Stomach (tissue), 9 donors: ENCODE results near the gene ATXN7L2. TPM values are rescaled to one million over a fixed set of nuclear protein-coding genes. Genes with fewer than 3 reads are reported as not detected.

Experiments
- DNase-seq, 2 donors: peaks; one replicate each; pipeline versions ENCODE4 v3.0.0 to v3.0.0-alpha.2; 2013 to 2019
- H3K27ac ChIP-seq, 5 donors: fragments of 200-600 bp in 4 of 5; sonication (generic) in 4 of 5; one replicate each; pipeline ENCODE4 v1.5.1; 2013 to 2019; ENCODE audit warnings: mild to moderate bottlenecking in 1 of 5, moderate library complexity in 1 of 5
- H3K27me3 ChIP-seq, 3 donors: fragments of 200-600 bp; sonication (generic); one replicate each; pipeline ENCODE4 v1.5.1; 2017 to 2019; ENCODE audit warnings: mixed run types in 1 of 3
- H3K36me3 ChIP-seq, 4 donors: fragments of 200-600 bp; sonication (generic); 1 replicate in 3 of 4; 2 replicates in 1 of 4; pipeline ENCODE4 v1.5.1; 2016 to 2019
- H3K4me1 ChIP-seq, 4 donors: fragments of 200-600 bp; sonication (generic); one replicate each; pipeline ENCODE4 v1.5.1; 2016 to 2019
- H3K4me3 ChIP-seq, 4 donors: fragments of 200-600 bp; sonication (generic) in 3 of 4; one replicate each; pipeline ENCODE4 v1.5.1; 2016 to 2019; ENCODE audit warnings: mild to moderate bottlenecking in 1 of 4
- H3K9me3 ChIP-seq, 4 donors: fragments of 200-600 bp; sonication (generic); one replicate each; pipeline ENCODE4 v1.5.1; 2016 to 2019
- EP300 ChIP-seq: sonication (generic); formaldehyde crosslinking; IDR thresholded peaks from one replicate; pipeline ENCODE4 v1.6.1; 2017; ENCODE audit warnings: antibody characterized with exemption
- POLR2A ChIP-seq, 4 donors: fragments of 450-650 bp; IDR thresholded peaks; one replicate each; pipeline ENCODE4 v1.6.1; 2016; ENCODE audit warnings: antibody characterized with exemption in 4 of 4, control low read depth in 2 of 4, mild to moderate bottlenecking in 1 of 4, moderate library complexity in 1 of 4
- POLR2AphosphoS5 ChIP-seq, 3 donors: sonication (generic); formaldehyde crosslinking; IDR thresholded peaks; one replicate each; pipeline ENCODE4 v1.6.1; 2016; ENCODE audit warnings: antibody characterized with exemption in 3 of 3
- WGBS, 5 donors: extraction: QIAGEN DNeasy Blood & Tissue Kit in 3 of 5; methylation state at CpG; one replicate each; pipeline versions ENCODE4 v1.1.5 to v1.1.7; 2013 to 2018; 5-methylcytosine and 5-hydroxymethylcytosine counted together
- intact Hi-C: fragments of 100-400 bp; cut with DNase I; formaldehyde crosslinking; loops from one replicate; pipeline ENCODE4 v1.15.1; 2023; ENCODE audit warnings: low total_unique reads
- polyA plus RNA-seq, 3 donors: library from polyadenylated mRNA; stranded (reverse); fragments of 200-250 nt; gene quantifications; one replicate each; pipeline ENCODE4 v1.2.3, GENCODE V29; 2013
- total RNA-seq, 5 donors: library from RNA; depleted of rRNA; stranded (reverse); fragments of >200 nt; gene quantifications; one replicate each; pipeline versions ENCODE4 v1.1.0 to v1.2.3, GENCODE V29; 2014 to 2016
- TF ChIP-seq, protein P1 (sequence below), 7 experiments: fragments of 450-650 bp in 4 of 7; fragments of 200-600 bp in 3 of 7; sonication (generic) in 3 of 7; IDR thresholded peaks; one replicate each; pipeline ENCODE4 v1.5.1; 2016 to 2019; ENCODE audit warnings: antibody characterized with exemption in 7 of 7, control low read depth in 2 of 7, mild to moderate bottlenecking in 1 of 7
- donor health status: healthy with polysubstance abuse.
- donor health status: Bipolar disorder and iron deficiency.
- donor health status: healthy.

ATXN7L2 gene
- total and polyA plus RNA-seq, 8 donors = 0.29 to 6.3 (median 4.0) TPM; not detected in 1

- WGBS, 5 donors = 54 to 71% (median 66%) methylated on average over 6 of the region's 6 CpGs
- no peak for DNase-seq
- H3K27ac ChIP-seq = no peak overlapping the region
- H3K36me3 ChIP-seq = peaks cover 0 to 42% (median 2%) of the 10 kb centered on the region in 4 donors
- no peak for TF ChIP-seq EP300
- TF ChIP-seq, protein P1, sequence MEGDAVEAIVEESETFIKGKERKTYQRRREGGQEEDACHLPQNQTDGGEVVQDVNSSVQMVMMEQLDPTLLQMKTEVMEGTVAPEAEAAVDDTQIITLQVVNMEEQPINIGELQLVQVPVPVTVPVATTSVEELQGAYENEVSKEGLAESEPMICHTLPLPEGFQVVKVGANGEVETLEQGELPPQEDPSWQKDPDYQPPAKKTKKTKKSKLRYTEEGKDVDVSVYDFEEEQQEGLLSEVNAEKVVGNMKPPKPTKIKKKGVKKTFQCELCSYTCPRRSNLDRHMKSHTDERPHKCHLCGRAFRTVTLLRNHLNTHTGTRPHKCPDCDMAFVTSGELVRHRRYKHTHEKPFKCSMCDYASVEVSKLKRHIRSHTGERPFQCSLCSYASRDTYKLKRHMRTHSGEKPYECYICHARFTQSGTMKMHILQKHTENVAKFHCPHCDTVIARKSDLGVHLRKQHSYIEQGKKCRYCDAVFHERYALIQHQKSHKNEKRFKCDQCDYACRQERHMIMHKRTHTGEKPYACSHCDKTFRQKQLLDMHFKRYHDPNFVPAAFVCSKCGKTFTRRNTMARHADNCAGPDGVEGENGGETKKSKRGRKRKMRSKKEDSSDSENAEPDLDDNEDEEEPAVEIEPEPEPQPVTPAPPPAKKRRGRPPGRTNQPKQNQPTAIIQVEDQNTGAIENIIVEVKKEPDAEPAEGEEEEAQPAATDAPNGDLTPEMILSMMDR (IDR thresholded peaks at IDR 0.05) = no peak
- TF ChIP-seq POLR2A (IDR thresholded peaks at IDR 0.05) = no peak
- no peak for TF ChIP-seq POLR2AphosphoS5 (IDR thresholded peaks at IDR 0.05)
- no peak overlapping the region for H3K4me3 ChIP-seq
- no peaks in the 10 kb centered on the region for H3K27me3 ChIP-seq
- intact Hi-C loops = no loop called here
- peaks cover 0 to 3% (median under 1%) of the 10 kb centered on the region in 4 donors for H3K4me1 ChIP-seq
- H3K9me3 ChIP-seq = no peaks in the 10 kb centered on the region
Measured at GRCh38 chr1:109477821-109478220, 5.9 kb upstream of the ATXN7L2 start.

DNA sequence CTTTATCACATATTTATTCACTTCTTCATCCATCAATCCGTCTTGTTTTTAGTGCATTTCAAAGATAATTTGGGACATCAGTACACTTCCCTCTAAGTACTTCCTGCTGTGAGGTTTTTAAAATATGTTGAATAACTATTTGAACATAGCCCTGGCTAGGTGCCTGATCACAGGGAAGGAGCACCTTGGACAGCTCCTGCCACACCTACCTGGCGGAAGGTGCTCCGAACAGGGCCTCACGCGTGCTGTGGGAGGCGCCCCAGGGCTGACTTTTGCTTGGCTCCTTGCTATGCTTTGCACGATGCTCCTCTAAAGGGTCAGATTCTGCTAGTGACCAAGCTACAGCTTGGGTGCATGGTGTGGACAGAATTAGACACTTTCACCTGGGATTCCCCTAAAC, 4.9 kb upstream of the ATXN7L2 start:
- no peaks in the 10 kb centered on the region for H3K27me3 ChIP-seq
- intact Hi-C loops = no loop called here
- TF ChIP-seq EP300 (no peak), POLR2A (IDR thresholded peaks at IDR 0.05) (no peak), POLR2AphosphoS5 (IDR thresholded peaks at IDR 0.05) (no peak)
- TF ChIP-seq, protein P1 (IDR thresholded peaks at IDR 0.05) = no peak
- DNase-seq = peak; percentile 54 to 81
- no peaks in the 10 kb centered on the region for H3K9me3 ChIP-seq
- peaks cover 0 to 10% (median 7%) of the 10 kb centered on the region in 4 donors for H3K4me1 ChIP-seq
- no peak overlapping the region for H3K27ac ChIP-seq
- H3K4me3 ChIP-seq = no peak overlapping the region
- H3K36me3 ChIP-seq = peaks cover 0 to 42% (median 2%) of the 10 kb centered on the region in 4 donors
- WGBS, 5 donors = 12 to 23% (median 16%) methylated on average over 7 of the region's 7 CpGs

- H3K27me3 ChIP-seq = no peaks in the 10 kb centered on the region
- DNase-seq = peak in 1 of 2 donors; percentile 15
- no peak overlapping the region for H3K27ac ChIP-seq
- peaks cover 0 to 42% (median 2%) of the 10 kb centered on the region in 4 donors for H3K36me3 ChIP-seq
- intact Hi-C loops = no loop called here
- no peak overlapping the region for H3K4me3 ChIP-seq
- TF ChIP-seq POLR2AphosphoS5 (IDR thresholded peaks at IDR 0.05) (no peak), EP300 (no peak), POLR2A (IDR thresholded peaks at IDR 0.05) (no peak)
- TF ChIP-seq, protein P1 (IDR thresholded peaks at IDR 0.05) = no peak
- H3K4me1 ChIP-seq = peaks cover 2 to 13% (median 10%) of the 10 kb centered on the region in 4 donors
- no peaks in the 10 kb centered on the region for H3K9me3 ChIP-seq
- WGBS, 5 donors = 61 to 75% (median 71%) methylated on average over 5 of the region's 5 CpGs
Measured at GRCh38 chr1:109479311-109479710, 4.4 kb upstream of the ATXN7L2 start.

- H3K9me3 ChIP-seq = no peaks in the 10 kb centered on the region
- no peak overlapping the region for H3K4me3 ChIP-seq
- peaks cover 0 to 42% (median 2%) of the 10 kb centered on the region in 4 donors for H3K36me3 ChIP-seq
- TF ChIP-seq EP300 (no peak), POLR2AphosphoS5 (IDR thresholded peaks at IDR 0.05) (no peak), POLR2A (IDR thresholded peaks at IDR 0.05) (no peak)
- TF ChIP-seq, protein P1 (IDR thresholded peaks at IDR 0.05) = no peak
- 87 to 93% (median 88%) methylated on average over 3 of the region's 3 CpGs for WGBS, 5 donors
- H3K4me1 ChIP-seq = peaks cover 7 to 19% (median 16%) of the 10 kb centered on the region in 4 donors
- H3K27ac ChIP-seq = no peak overlapping the region
- no peaks in the 10 kb centered on the region for H3K27me3 ChIP-seq
- intact Hi-C loops = no loop called here
- peak in 1 of 2 donors; percentile 2 for DNase-seq
Measured at GRCh38 chr1:109479901-109480300, 3.8 kb upstream of the ATXN7L2 start.
